GM23248 (cell line): ENCODE results near the gene COL12A1. TPM values are rescaled to one million over a fixed set of nuclear protein-coding genes. Genes with fewer than 3 reads are reported as not detected.

ENCODE experiments used
- DNase-seq: peaks from one replicate; pipeline ENCODE4 v3.0.0-alpha.2; 2015
- H2AFZ ChIP-seq: fragments of 200-600 bp; sonication (generic); 2 replicates; pipeline ENCODE4 v1.6.1; 2016; ENCODE audit warnings: antibody characterized with exemption
- H3F3A ChIP-seq: fragments of 200-600 bp; sonication (generic); 2 replicates; pipeline ENCODE4 v1.6.1; 2016; ENCODE audit warnings: mild to moderate bottlenecking, antibody characterized with exemption, mixed run types; ENCODE audit not compliant: insufficient read depth
- H3K27ac ChIP-seq: fragments of 200-600 bp; sonication (generic); 2 replicates; pipeline ENCODE4 v1.5.1; 2016; ENCODE audit warnings: mild to moderate bottlenecking
- H3K27me3 ChIP-seq: fragments of 200-600 bp; sonication (generic); replicated peaks from 2 replicates; pipeline ENCODE4 v1.6.1; 2016; ENCODE audit warnings: mild to moderate bottlenecking; ENCODE audit not compliant: insufficient read depth
- H3K36me3 ChIP-seq: fragments of 200-600 bp; sonication (generic); 2 replicates; pipeline ENCODE4 v1.6.1; 2016; ENCODE audit warnings: low read depth, mild to moderate bottlenecking
- H3K4me1 ChIP-seq: fragments of 200-600 bp; sonication (generic); 2 replicates; pipeline ENCODE4 v1.6.1; 2016; ENCODE audit warnings: mild to moderate bottlenecking; ENCODE audit not compliant: insufficient read depth
- H3K4me2 ChIP-seq: fragments of 200-600 bp; sonication (generic); one replicate; pipeline ENCODE4 v1.6.1; 2016; ENCODE audit warnings: mild to moderate bottlenecking; ENCODE audit not compliant: unreplicated experiment
- H3K4me3 ChIP-seq: fragments of 200-600 bp; sonication (generic); 2 replicates; pipeline ENCODE4 v1.5.1; 2016; ENCODE audit warnings: mild to moderate bottlenecking
- H3K79me2 ChIP-seq: fragments of 200-600 bp; sonication (generic); 2 replicates; pipeline ENCODE4 v1.6.1; 2016; ENCODE audit warnings: mild to moderate bottlenecking; ENCODE audit not compliant: insufficient read depth
- H3K9ac ChIP-seq: fragments of 200-600 bp; sonication (generic); 2 replicates; pipeline ENCODE4 v1.6.1; 2016; ENCODE audit warnings: mild to moderate bottlenecking
- H3K9me2 ChIP-seq: fragments of 200-600 bp; sonication (generic); 2 replicates; pipeline ENCODE4 v1.6.1; 2016; ENCODE audit warnings: mixed run types, mild to moderate bottlenecking, moderate library complexity; ENCODE audit not compliant: insufficient read depth
- H3K9me3 ChIP-seq: fragments of 200-600 bp; sonication (generic); one replicate; pipeline ENCODE4 v1.6.1; 2017; ENCODE audit warnings: low read depth
- H4K20me1 ChIP-seq: fragments of 200-600 bp; sonication (generic); 2 replicates; pipeline ENCODE4 v1.6.0; 2016; ENCODE audit not compliant: insufficient read depth
- EZH2 ChIP-seq: fragments of 200-600 bp; sonication (generic); IDR thresholded peaks from 2 replicates; pipeline ENCODE4 v1.6.1; 2018; ENCODE audit warnings: antibody characterized with exemption, mild to moderate bottlenecking; ENCODE audit not compliant: insufficient read depth, poor library complexity, severe bottlenecking
- EZH2phosphoT487 ChIP-seq: fragments of 200-600 bp; sonication (generic); IDR thresholded peaks from 2 replicates; pipeline ENCODE4 v1.6.1; 2018; ENCODE audit warnings: antibody characterized with exemption, moderate library complexity, mild to moderate bottlenecking, low read depth; ENCODE audit not compliant: insufficient read depth
- WGBS, 2 experiments: methylation state at CpG; one replicate each; pipeline ENCODE4 v1.1.6; 2015 to 2017; ENCODE audit warnings: low lambda C conversion rate in 2 of 2, low coverage in 1 of 2; ENCODE audit errors: missing lambda C conversion rate in 2 of 2; 5-methylcytosine and 5-hydroxymethylcytosine counted together
- in situ Hi-C: fragments of 300-500 bp; cut with MboI; formaldehyde crosslinking; loops from 2 replicates; pipeline ENCODE4 v1.15.0; 2020
- polyA plus RNA-seq: library from polyadenylated mRNA; unstranded; fragments of >200 nt; fragmentation: Nextera tagmentation; extraction: Ambion mirVana; gene quantifications from 2 replicates; pipeline ENCODE4 v1.2.1, GENCODE V29; 2016
- total RNA-seq: library from RNA; depleted of rRNA; stranded (reverse); fragments of >200 nt; shearing (Covaris generic); gene quantifications from 2 replicates; pipeline ENCODE4 v1.2.3, GENCODE V29; 2014; rRNA removed

The COL12A1 gene
- total and polyA plus RNA-seq, 2 experiments from 2014 or later: 253 to 1,033 TPM

DNA sequence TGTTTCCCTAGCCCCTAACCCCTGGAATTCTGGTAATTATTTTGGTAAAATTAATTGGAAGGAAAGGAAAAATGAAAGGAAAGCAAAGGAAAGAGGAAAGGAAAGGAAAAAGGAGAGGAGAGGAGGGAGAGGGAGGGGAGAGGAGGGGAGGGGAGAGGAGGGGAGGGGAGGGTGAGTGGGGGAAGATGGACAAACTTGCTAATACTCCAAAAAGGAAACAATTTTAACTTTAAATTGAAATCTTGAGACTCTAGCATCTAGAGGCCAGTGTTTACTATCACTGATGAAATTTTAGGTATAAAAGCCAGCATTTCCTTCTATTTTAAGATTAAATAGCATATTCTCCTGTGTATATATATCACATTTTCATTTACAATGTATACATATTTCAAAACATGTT, 156.5 kb downstream of the COL12A1 start:
- in situ Hi-C loops: no loop called here
- DNase-seq: no peak
- no peak overlapping the region for H3K27ac ChIP-seq

DNA sequence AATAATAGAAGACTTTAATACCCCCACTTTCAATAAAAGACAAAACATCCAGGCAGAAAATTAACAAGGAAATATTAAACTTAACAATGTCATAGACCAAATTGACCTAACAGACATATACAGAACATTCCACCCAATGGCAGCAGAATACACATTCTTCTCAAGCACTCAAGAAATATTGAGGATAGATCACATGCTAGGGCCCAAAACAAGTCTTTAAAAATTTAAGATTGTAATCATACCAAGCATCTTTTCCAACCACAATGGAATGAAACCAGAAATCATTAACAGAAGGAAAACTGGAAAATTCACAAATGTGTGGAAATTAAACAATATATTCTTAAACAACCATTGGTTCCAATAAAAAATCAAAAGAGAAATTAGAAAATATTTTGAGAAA, 161.0 kb downstream of the COL12A1 start:
- Histone ChIP-seq H3K4me3 (no peak overlapping the region), H3F3A (no peaks in the 10 kb centered on the region), H3K27ac (no peak overlapping the region), H4K20me1 (no peaks in the 10 kb centered on the region), H3K9me2 (no peaks in the 10 kb centered on the region), H3K4me1 (no peaks in the 10 kb centered on the region), H2AFZ (no peak overlapping the region), H3K9me3 (no peaks in the 10 kb centered on the region), H3K27me3 (no peaks in the 10 kb centered on the region), H3K9ac (no peak overlapping the region), H3K79me2 (no peaks in the 10 kb centered on the region), H3K4me2 (no peak overlapping the region), H3K36me3 (no peaks in the 10 kb centered on the region; the same call in 1 of the 2 replicates)
- DNase-seq: no peak
- TF ChIP-seq EZH2 (no peak), EZH2phosphoT487 (no peak)
- in situ Hi-C loops: no loop called here

More for the DNA sequence above, 156.5 kb downstream of the COL12A1 start:
- no peaks in the 10 kb centered on the region for H3K79me2 ChIP-seq
- no peaks in the 10 kb centered on the region for H3K9me3 ChIP-seq
- no peaks in the 10 kb centered on the region for H4K20me1 ChIP-seq
- H3K9ac ChIP-seq: no peak overlapping the region
- no peaks in the 10 kb centered on the region for H3K27me3 ChIP-seq
- no peaks in the 10 kb centered on the region for H3K4me1 ChIP-seq
- TF ChIP-seq EZH2: no peak
- no peak for TF ChIP-seq EZH2phosphoT487
- H3K36me3 ChIP-seq: no peaks in the 10 kb centered on the region
- H3K9me2 ChIP-seq: no peaks in the 10 kb centered on the region
- no peaks in the 10 kb centered on the region for H3F3A ChIP-seq
- no peak overlapping the region for H3K4me2 ChIP-seq
- H2AFZ ChIP-seq: no peak overlapping the region
- no peak overlapping the region for H3K4me3 ChIP-seq

DNA sequence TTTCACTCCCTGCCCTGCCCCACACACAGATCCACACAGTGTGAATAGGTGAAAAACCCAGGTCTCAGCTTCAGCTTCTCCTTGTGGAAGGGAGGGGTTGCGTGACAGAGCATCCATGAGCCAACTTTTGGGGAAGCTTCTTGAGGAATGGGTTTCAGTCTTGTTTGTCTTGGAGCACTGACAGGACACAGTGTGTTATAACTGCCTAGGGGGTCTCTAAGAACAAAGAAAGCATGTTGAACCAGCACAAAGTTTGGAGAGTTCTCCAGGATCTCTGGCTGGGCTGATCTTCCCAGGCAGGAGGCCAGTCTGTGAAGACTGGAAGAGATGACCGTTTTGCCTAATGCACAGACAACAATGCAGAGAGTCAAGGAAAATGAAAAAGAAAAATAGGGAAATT, 164.5 kb downstream of the COL12A1 start:
- Histone ChIP-seq H3K4me3 (no peak overlapping the region), H3K9me3 (no peaks in the 10 kb centered on the region), H3K36me3 (no peaks in the 10 kb centered on the region; the same call in 1 of the 2 replicates), H3K4me2 (no peak overlapping the region), H3K27me3 (no peaks in the 10 kb centered on the region), H3K4me1 (no peaks in the 10 kb centered on the region), H3K27ac (no peak overlapping the region), H3F3A (no peaks in the 10 kb centered on the region), H2AFZ (no peak overlapping the region), H4K20me1 (no peaks in the 10 kb centered on the region), H3K9ac (no peak overlapping the region), H3K9me2 (no peaks in the 10 kb centered on the region), H3K79me2 (no peaks in the 10 kb centered on the region)
- 85 to 90% methylated on average over 2 of the region's 2 CpGs for WGBS, 2 experiments
- DNase-seq: no peak
- no peak for TF ChIP-seq EZH2
- TF ChIP-seq EZH2phosphoT487: no peak
- in situ Hi-C loops: no loop called here

Other genes starting within 250 kb of the COL12A1 start
- 166 and 545 TPM in 2 replicates for gene COX7A2, start 37.7 kb upstream of the COL12A1 start, total RNA-seq
- gene COX7A2, start 37.7 kb upstream of the COL12A1 start, polyA plus RNA-seq: 666 and 696 TPM in 2 replicates
- 150 and 152 TPM in 2 replicates for gene TMEM30A, start 78.7 kb upstream of the COL12A1 start, total RNA-seq
- gene TMEM30A, start 78.7 kb upstream of the COL12A1 start, polyA plus RNA-seq: 118 and 125 TPM in 2 replicates